Endothelial cell (in vitro differentiated cells): ENCODE results near the gene TEPSIN. TPM values are rescaled to one million over a fixed set of nuclear protein-coding genes. Genes with fewer than 3 reads are reported as not detected.

Experiments used
- DNase-seq: peaks from one replicate; pipeline ENCODE4 v3.0.0; 2021; ENCODE audit warnings: low spot score
- H3K27ac Mint-ChIP-seq: one replicate; pipeline ENCODE4 v1.8.0; 2021; ENCODE audit warnings: mixed read lengths, inconsistent platforms; ENCODE audit not compliant: unreplicated experiment
- H3K27me3 Mint-ChIP-seq: one replicate; pipeline ENCODE4 v1.8.0; 2021; ENCODE audit warnings: mild to moderate bottlenecking, moderate library complexity, mixed read lengths, inconsistent platforms; ENCODE audit not compliant: unreplicated experiment
- H3K36me3 Mint-ChIP-seq: one replicate; pipeline ENCODE4 v1.8.0; 2021; ENCODE audit warnings: mild to moderate bottlenecking, low read depth, mixed read lengths, inconsistent platforms; ENCODE audit not compliant: unreplicated experiment
- H3K4me1 Mint-ChIP-seq: one replicate; pipeline ENCODE4 v1.8.0; 2021; ENCODE audit warnings: mild to moderate bottlenecking, mixed read lengths, inconsistent platforms; ENCODE audit not compliant: unreplicated experiment
- H3K4me3 Mint-ChIP-seq: one replicate; pipeline ENCODE4 v1.8.0; 2021; ENCODE audit warnings: mild to moderate bottlenecking, mixed read lengths, inconsistent platforms; ENCODE audit not compliant: unreplicated experiment
- H3K9me3 Mint-ChIP-seq: one replicate; pipeline ENCODE4 v1.8.0; 2021; ENCODE audit warnings: mixed read lengths, inconsistent platforms; ENCODE audit not compliant: unreplicated experiment
- total RNA-seq: library from RNA; stranded (reverse); fragmentation: NEBNext Ultra II Directional; extraction: Animal tissue kit (Norgen Biotek cat#: 25700); gene quantifications from one replicate; pipeline ENCODE4 v1.2.1, GENCODE V29; 2021; ENCODE audit not compliant: unreplicated experiment
- TF ChIP-seq, protein P1 (sequence below): fragments of 200-600 bp; sonication (generic); IDR thresholded peaks from one replicate; pipeline ENCODE4 v1.5.0; 2021; ENCODE audit warnings: antibody characterized with exemption; ENCODE audit not compliant: unreplicated experiment

TEPSIN gene
- total RNA-seq, 1 donor from 2014 or later = 43.8 TPM

DNA sequence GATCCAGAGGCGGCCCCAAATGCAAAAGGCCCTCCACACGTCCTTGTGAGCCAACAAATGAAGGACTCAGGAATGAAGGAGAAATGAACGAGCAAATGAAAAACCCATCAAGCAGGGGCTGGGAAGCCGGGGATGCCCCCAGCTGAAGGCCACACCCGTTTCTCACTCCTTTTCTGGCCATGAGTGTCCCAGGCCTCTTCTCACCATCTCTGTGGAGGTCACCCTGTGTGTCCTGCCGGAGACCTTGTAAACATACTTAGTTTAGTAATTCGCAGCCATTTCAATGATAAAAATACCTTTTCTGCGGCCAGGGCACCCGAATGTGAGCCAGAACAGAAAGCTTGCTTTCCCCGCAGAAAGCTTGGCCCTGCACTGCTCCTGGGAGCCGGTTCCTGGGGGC lies 51.7 kb downstream of the TEPSIN start:
- H3K4me1 Mint-ChIP-seq = peaks cover 2% of the 10 kb centered on the region
- DNase-seq = no peak
- H3K36me3 Mint-ChIP-seq = peaks cover 3% of the 10 kb centered on the region
- no peaks in the 10 kb centered on the region for H3K9me3 Mint-ChIP-seq
- no peak overlapping the region for H3K4me3 Mint-ChIP-seq
- TF ChIP-seq, protein P1, sequence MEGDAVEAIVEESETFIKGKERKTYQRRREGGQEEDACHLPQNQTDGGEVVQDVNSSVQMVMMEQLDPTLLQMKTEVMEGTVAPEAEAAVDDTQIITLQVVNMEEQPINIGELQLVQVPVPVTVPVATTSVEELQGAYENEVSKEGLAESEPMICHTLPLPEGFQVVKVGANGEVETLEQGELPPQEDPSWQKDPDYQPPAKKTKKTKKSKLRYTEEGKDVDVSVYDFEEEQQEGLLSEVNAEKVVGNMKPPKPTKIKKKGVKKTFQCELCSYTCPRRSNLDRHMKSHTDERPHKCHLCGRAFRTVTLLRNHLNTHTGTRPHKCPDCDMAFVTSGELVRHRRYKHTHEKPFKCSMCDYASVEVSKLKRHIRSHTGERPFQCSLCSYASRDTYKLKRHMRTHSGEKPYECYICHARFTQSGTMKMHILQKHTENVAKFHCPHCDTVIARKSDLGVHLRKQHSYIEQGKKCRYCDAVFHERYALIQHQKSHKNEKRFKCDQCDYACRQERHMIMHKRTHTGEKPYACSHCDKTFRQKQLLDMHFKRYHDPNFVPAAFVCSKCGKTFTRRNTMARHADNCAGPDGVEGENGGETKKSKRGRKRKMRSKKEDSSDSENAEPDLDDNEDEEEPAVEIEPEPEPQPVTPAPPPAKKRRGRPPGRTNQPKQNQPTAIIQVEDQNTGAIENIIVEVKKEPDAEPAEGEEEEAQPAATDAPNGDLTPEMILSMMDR = no peak
- H3K27me3 Mint-ChIP-seq = no peaks in the 10 kb centered on the region
- H3K27ac Mint-ChIP-seq = no peak overlapping the region

DNA sequence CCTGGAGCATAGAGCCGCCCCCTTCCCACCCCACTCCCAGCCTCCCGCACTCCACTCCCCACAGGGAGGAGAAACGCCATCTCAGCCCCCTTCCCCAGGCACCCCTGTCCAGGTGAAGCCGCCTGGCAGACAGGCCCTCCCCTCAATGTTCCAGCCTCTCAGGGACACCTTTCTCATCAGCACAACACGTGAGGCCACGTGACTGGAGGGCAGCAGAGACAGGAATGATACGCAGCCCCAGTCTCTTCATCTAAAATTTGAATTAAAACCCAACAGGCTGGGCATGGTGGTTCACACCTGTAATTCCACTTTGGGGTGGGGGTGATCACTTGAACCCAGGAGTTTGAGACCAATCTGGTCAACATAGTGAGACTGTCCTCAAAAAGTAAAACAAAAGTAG lies 52.7 kb downstream of the TEPSIN start:
- H3K4me1 Mint-ChIP-seq = peaks cover 2% of the 10 kb centered on the region
- no peaks in the 10 kb centered on the region for H3K27me3 Mint-ChIP-seq
- no peak overlapping the region for H3K27ac Mint-ChIP-seq
- H3K9me3 Mint-ChIP-seq = no peaks in the 10 kb centered on the region
- TF ChIP-seq, protein P1 = no peak
- DNase-seq = no peak
- H3K36me3 Mint-ChIP-seq = peaks cover 3% of the 10 kb centered on the region
- H3K4me3 Mint-ChIP-seq = no peak overlapping the region

DNA sequence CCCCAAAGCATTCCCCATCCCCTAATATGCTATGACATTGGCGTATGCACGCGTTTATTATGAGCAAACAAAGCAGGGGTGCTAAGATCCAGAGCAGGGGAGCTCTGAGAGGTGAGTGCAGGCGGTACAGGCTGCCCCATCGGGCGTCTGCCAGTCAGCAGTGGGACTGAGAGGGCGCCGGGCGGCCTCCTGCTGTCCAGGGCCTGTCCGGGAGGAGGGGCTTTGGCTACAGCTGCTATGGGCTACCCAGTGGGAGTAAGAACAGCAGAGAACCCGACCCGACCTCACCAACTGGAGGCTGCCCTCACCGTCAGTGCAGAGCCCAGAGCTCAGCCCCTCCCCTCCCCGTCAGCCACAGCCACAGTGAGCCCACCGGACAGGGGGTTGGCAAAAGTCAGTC lies 54.3 kb downstream of the TEPSIN start:
- H3K4me3 Mint-ChIP-seq = no peak overlapping the region

DNA sequence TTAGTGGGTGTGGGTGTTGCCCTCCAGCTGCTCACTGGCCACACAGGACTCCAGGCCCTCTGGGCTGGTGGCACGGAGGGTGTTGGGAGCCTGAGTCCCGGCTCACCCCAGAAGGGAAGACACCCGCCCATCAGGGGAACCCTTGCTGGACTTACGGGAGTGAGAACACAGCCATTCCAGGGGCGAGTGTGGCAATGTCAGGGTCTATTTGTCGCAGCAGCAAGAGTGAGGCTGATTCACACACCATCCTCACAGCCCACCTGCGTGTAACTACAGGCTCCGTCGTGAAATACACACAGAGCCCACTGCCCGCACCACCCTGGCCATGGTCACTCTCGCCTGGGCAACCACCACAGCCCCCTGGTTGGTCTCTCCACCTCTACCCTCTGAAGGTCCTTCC lies 55.0 kb downstream of the TEPSIN start:
- TF ChIP-seq, protein P1 = no peak
- no peak overlapping the region for H3K4me3 Mint-ChIP-seq
- H3K27ac Mint-ChIP-seq = no peak overlapping the region
- H3K27me3 Mint-ChIP-seq = no peaks in the 10 kb centered on the region
- no peak for DNase-seq
- no peaks in the 10 kb centered on the region for H3K9me3 Mint-ChIP-seq
- peaks cover 2% of the 10 kb centered on the region for H3K4me1 Mint-ChIP-seq
- peaks cover 3% of the 10 kb centered on the region for H3K36me3 Mint-ChIP-seq

More for the DNA sequence above, 54.3 kb downstream of the TEPSIN start:
- Mint-ChIP-seq H3K27me3 (no peaks in the 10 kb centered on the region), H3K4me1 (peaks cover 2% of the 10 kb centered on the region), H3K27ac (no peak overlapping the region), H3K36me3 (peaks cover 3% of the 10 kb centered on the region), H3K9me3 (no peaks in the 10 kb centered on the region)
- no peak for DNase-seq
- TF ChIP-seq, protein P1 = no peak

DNA sequence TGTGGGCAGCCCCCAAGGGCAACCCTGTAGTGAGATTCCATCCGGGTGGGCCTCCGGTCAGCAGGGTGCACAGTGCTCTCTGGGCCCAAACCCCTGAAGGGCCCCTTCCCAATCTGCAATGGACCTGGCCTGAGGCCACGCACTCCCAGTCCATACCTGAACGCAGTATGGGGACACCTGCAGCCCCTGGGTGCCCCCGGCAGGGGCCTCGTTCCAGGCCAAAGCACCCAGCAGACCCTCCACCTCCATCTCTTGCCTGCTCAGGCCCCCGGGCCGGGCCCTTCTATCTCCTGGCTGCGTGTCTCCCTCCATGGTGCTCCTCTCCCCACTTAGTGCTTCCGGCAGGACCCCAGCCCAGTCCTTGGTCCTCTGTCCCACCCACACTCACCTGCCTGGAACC lies 55.5 kb downstream of the TEPSIN start:
- TF ChIP-seq, protein P1 = no peak
- DNase-seq = no peak

More for the DNA sequence above, 55.5 kb downstream of the TEPSIN start:
- Mint-ChIP-seq H3K27me3 (no peaks in the 10 kb centered on the region), H3K4me1 (peaks cover 2% of the 10 kb centered on the region), H3K27ac (no peak overlapping the region), H3K4me3 (no peak overlapping the region), H3K36me3 (peaks cover 3% of the 10 kb centered on the region), H3K9me3 (no peaks in the 10 kb centered on the region)
